Measurements from ENCODE around the gene KRT84.

DNA sequence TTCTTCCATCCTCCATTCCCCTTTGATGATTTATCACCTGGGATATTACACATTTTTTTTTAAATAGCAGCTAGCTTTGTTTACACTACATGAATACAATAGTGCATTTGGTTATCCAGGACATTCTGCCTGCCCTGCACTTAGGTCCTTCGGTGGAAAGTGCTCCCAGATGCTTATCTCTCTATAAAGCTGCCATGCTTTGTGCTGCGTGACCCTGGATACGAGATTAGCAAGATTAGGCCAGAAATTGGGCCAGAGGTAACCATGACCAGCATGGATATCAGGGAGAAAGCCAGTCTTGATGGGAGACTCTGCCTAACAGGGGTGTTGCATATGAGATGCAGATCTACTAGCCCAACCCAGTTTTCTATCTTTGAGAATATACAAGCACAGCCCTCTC is 52.1 kb downstream of the KRT84 start:
- TF ChIP-seq, protein P1, sequence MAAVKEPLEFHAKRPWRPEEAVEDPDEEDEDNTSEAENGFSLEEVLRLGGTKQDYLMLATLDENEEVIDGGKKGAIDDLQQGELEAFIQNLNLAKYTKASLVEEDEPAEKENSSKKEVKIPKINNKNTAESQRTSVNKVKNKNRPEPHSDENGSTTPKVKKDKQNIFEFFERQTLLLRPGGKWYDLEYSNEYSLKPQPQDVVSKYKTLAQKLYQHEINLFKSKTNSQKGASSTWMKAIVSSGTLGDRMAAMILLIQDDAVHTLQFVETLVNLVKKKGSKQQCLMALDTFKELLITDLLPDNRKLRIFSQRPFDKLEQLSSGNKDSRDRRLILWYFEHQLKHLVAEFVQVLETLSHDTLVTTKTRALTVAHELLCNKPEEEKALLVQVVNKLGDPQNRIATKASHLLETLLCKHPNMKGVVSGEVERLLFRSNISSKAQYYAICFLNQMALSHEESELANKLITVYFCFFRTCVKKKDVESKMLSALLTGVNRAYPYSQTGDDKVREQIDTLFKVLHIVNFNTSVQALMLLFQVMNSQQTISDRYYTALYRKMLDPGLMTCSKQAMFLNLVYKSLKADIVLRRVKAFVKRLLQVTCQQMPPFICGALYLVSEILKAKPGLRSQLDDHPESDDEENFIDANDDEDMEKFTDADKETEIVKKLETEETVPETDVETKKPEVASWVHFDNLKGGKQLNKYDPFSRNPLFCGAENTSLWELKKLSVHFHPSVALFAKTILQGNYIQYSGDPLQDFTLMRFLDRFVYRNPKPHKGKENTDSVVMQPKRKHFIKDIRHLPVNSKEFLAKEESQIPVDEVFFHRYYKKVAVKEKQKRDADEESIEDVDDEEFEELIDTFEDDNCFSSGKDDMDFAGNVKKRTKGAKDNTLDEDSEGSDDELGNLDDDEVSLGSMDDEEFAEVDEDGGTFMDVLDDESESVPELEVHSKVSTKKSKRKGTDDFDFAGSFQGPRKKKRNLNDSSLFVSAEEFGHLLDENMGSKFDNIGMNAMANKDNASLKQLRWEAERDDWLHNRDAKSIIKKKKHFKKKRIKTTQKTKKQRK (IDR thresholded peaks at IDR 0.05; ENCODE audit: low read depth, low read length) = no peak
- TF ChIP-seq NR2C2 (IDR thresholded peaks at IDR 0.05; ENCODE audit: borderline replicate concordance, control insufficient read depth, insufficient read length, low read depth) (no peak), EGR1 (IDR thresholded peaks at IDR 0.05; ENCODE audit: borderline replicate concordance in 1 of 2, low read depth in 2 of 2, low read length in 2 of 2) (no peak)

Measured in GM12878 (cell line).